ENCODE measurements around the gene ABCA13.

ABCA13 gene

GRCh38 chr7:48316768-48317167, 145.5 kb downstream of the ABCA13 start:
- Histone ChIP-seq H3K27ac (ENCODE audit: low read depth, low read length) (no peak overlapping the region), H3K27me3 (ENCODE audit: control insufficient read depth, insufficient read depth, low read length) (no peaks in the 10 kb centered on the region), H3K4me3 (ENCODE audit: low read length) (no peak overlapping the region), H3K36me3 (ENCODE audit: control insufficient read depth, insufficient read depth, low read length) (no peaks in the 10 kb centered on the region), H3K4me1 (ENCODE audit: control insufficient read depth, insufficient read depth, low read length) (no peaks in the 10 kb centered on the region), H3K9ac (ENCODE audit: low read length) (no peak overlapping the region)

- H3K27ac ChIP-seq (ENCODE audit: low read depth, low read length): no peak overlapping the region
- no peaks in the 10 kb centered on the region for H3K36me3 ChIP-seq (ENCODE audit: control insufficient read depth, insufficient read depth, low read length)
- no peaks in the 10 kb centered on the region for H3K4me1 ChIP-seq (ENCODE audit: control insufficient read depth, insufficient read depth, low read length)
Measured at GRCh38 chr7:48317360-48317759, 146.1 kb downstream of the ABCA13 start.

GRCh38 chr7:48321319-48322010, 150.2 kb downstream of the ABCA13 start:
- Histone ChIP-seq H3K36me3 (ENCODE audit: control insufficient read depth, insufficient read depth, low read length) (no peaks in the 10 kb centered on the region), H3K27me3 (ENCODE audit: control insufficient read depth, insufficient read depth, low read length) (no peaks in the 10 kb centered on the region), H3K4me1 (ENCODE audit: control insufficient read depth, insufficient read depth, low read length) (no peaks in the 10 kb centered on the region), H3K27ac (ENCODE audit: low read depth, low read length) (no peak overlapping the region), H3K4me3 (ENCODE audit: low read length) (no peak overlapping the region), H3K9ac (ENCODE audit: low read length) (no peak overlapping the region)

More at GRCh38 chr7:48317360-48317759, 146.1 kb downstream of the ABCA13 start:
- Histone ChIP-seq H3K27me3 (ENCODE audit: control insufficient read depth, insufficient read depth, low read length) (no peaks in the 10 kb centered on the region), H3K9ac (ENCODE audit: low read length) (no peak overlapping the region), H3K4me3 (ENCODE audit: low read length) (no peak overlapping the region)

GRCh38 chr7:48337012-48337621, 165.9 kb downstream of the ABCA13 start:
- Histone ChIP-seq H3K4me3 (ENCODE audit: low read length) (no peak overlapping the region), H3K27ac (ENCODE audit: low read depth, low read length) (no peak overlapping the region), H3K9ac (ENCODE audit: low read length) (no peak overlapping the region), H3K4me1 (ENCODE audit: control insufficient read depth, insufficient read depth, low read length) (no peaks in the 10 kb centered on the region), H3K27me3 (ENCODE audit: control insufficient read depth, insufficient read depth, low read length) (no peaks in the 10 kb centered on the region), H3K36me3 (ENCODE audit: control insufficient read depth, insufficient read depth, low read length) (no peaks in the 10 kb centered on the region)

GRCh38 chr7:48337781-48338180, 166.5 kb downstream of the ABCA13 start:
- H3K4me3 ChIP-seq (ENCODE audit: low read length): no peak overlapping the region
- no peaks in the 10 kb centered on the region for H3K27me3 ChIP-seq (ENCODE audit: control insufficient read depth, insufficient read depth, low read length)
- no peaks in the 10 kb centered on the region for H3K4me1 ChIP-seq (ENCODE audit: control insufficient read depth, insufficient read depth, low read length)
- H3K9ac ChIP-seq (ENCODE audit: low read length): no peak overlapping the region
- H3K36me3 ChIP-seq (ENCODE audit: control insufficient read depth, insufficient read depth, low read length): no peaks in the 10 kb centered on the region
- no peak overlapping the region for H3K27ac ChIP-seq (ENCODE audit: low read depth, low read length)

- Histone ChIP-seq H3K36me3 (ENCODE audit: control insufficient read depth, insufficient read depth, low read length) (no peaks in the 10 kb centered on the region), H3K9ac (ENCODE audit: low read length) (no peak overlapping the region), H3K4me3 (ENCODE audit: low read length) (no peak overlapping the region), H3K27ac (ENCODE audit: low read depth, low read length) (no peak overlapping the region), H3K27me3 (ENCODE audit: control insufficient read depth, insufficient read depth, low read length) (no peaks in the 10 kb centered on the region), H3K4me1 (ENCODE audit: control insufficient read depth, insufficient read depth, low read length) (no peaks in the 10 kb centered on the region)
Measured at GRCh38 chr7:48347230-48347825, 176.1 kb downstream of the ABCA13 start.

- Histone ChIP-seq H3K4me1 (ENCODE audit: control insufficient read depth, insufficient read depth, low read length) (no peaks in the 10 kb centered on the region), H3K36me3 (ENCODE audit: control insufficient read depth, insufficient read depth, low read length) (no peaks in the 10 kb centered on the region)
Measured at GRCh38 chr7:48350515-48350914, 179.3 kb downstream of the ABCA13 start.

GRCh38 chr7:48351900-48352299, 180.6 kb downstream of the ABCA13 start:
- Histone ChIP-seq H3K4me3 (ENCODE audit: low read length) (no peak overlapping the region), H3K9ac (ENCODE audit: low read length) (no peak overlapping the region), H3K4me1 (ENCODE audit: control insufficient read depth, insufficient read depth, low read length) (no peaks in the 10 kb centered on the region), H3K27me3 (ENCODE audit: control insufficient read depth, insufficient read depth, low read length) (no peaks in the 10 kb centered on the region), H3K36me3 (ENCODE audit: control insufficient read depth, insufficient read depth, low read length) (no peaks in the 10 kb centered on the region), H3K27ac (ENCODE audit: low read depth, low read length) (no peak overlapping the region)

More at GRCh38 chr7:48350515-48350914, 179.3 kb downstream of the ABCA13 start:
- Histone ChIP-seq H3K27ac (ENCODE audit: low read depth, low read length) (no peak overlapping the region), H3K9ac (ENCODE audit: low read length) (no peak overlapping the region), H3K27me3 (ENCODE audit: control insufficient read depth, insufficient read depth, low read length) (no peaks in the 10 kb centered on the region), H3K4me3 (ENCODE audit: low read length) (no peak overlapping the region)

- Histone ChIP-seq H3K4me3 (ENCODE audit: low read length) (no peak overlapping the region), H3K27me3 (ENCODE audit: control insufficient read depth, insufficient read depth, low read length) (no peaks in the 10 kb centered on the region), H3K36me3 (ENCODE audit: control insufficient read depth, insufficient read depth, low read length) (no peaks in the 10 kb centered on the region), H3K9ac (ENCODE audit: low read length) (no peak overlapping the region), H3K27ac (ENCODE audit: low read depth, low read length) (no peak overlapping the region), H3K4me1 (ENCODE audit: control insufficient read depth, insufficient read depth, low read length) (no peaks in the 10 kb centered on the region)
Measured at GRCh38 chr7:48355346-48355745, 184.1 kb downstream of the ABCA13 start.

GRCh38 chr7:48360574-48360973, 189.3 kb downstream of the ABCA13 start:
- no peak overlapping the region for H3K9ac ChIP-seq (ENCODE audit: low read length)
- no peak overlapping the region for H3K27ac ChIP-seq (ENCODE audit: low read depth, low read length)
- H3K4me3 ChIP-seq (ENCODE audit: low read length): no peak overlapping the region
- H3K4me1 ChIP-seq (ENCODE audit: control insufficient read depth, insufficient read depth, low read length): no peaks in the 10 kb centered on the region
- H3K27me3 ChIP-seq (ENCODE audit: control insufficient read depth, insufficient read depth, low read length): no peaks in the 10 kb centered on the region
- H3K36me3 ChIP-seq (ENCODE audit: control insufficient read depth, insufficient read depth, low read length): no peaks in the 10 kb centered on the region

- Histone ChIP-seq H3K9ac (ENCODE audit: low read length) (no peak overlapping the region), H3K27me3 (ENCODE audit: control insufficient read depth, insufficient read depth, low read length) (no peaks in the 10 kb centered on the region), H3K4me3 (ENCODE audit: low read length) (no peak overlapping the region), H3K27ac (ENCODE audit: low read depth, low read length) (no peak overlapping the region), H3K4me1 (ENCODE audit: control insufficient read depth, insufficient read depth, low read length) (no peaks in the 10 kb centered on the region), H3K36me3 (ENCODE audit: control insufficient read depth, insufficient read depth, low read length) (no peaks in the 10 kb centered on the region)
Measured at GRCh38 chr7:48363174-48363573, 191.9 kb downstream of the ABCA13 start.

GRCh38 chr7:48365010-48365409, 193.8 kb downstream of the ABCA13 start:
- no peak overlapping the region for H3K4me3 ChIP-seq (ENCODE audit: low read length)
- H3K4me1 ChIP-seq (ENCODE audit: control insufficient read depth, insufficient read depth, low read length): no peaks in the 10 kb centered on the region

GRCh38 chr7:48366096-48366495, 194.8 kb downstream of the ABCA13 start:
- Histone ChIP-seq H3K27me3 (ENCODE audit: control insufficient read depth, insufficient read depth, low read length) (no peaks in the 10 kb centered on the region), H3K4me3 (ENCODE audit: low read length) (no peak overlapping the region), H3K36me3 (ENCODE audit: control insufficient read depth, insufficient read depth, low read length) (no peaks in the 10 kb centered on the region), H3K4me1 (ENCODE audit: control insufficient read depth, insufficient read depth, low read length) (no peaks in the 10 kb centered on the region), H3K9ac (ENCODE audit: low read length) (no peak overlapping the region), H3K27ac (ENCODE audit: low read depth, low read length) (no peak overlapping the region)

More at GRCh38 chr7:48365010-48365409, 193.8 kb downstream of the ABCA13 start:
- no peaks in the 10 kb centered on the region for H3K36me3 ChIP-seq (ENCODE audit: control insufficient read depth, insufficient read depth, low read length)
- no peak overlapping the region for H3K9ac ChIP-seq (ENCODE audit: low read length)
- no peaks in the 10 kb centered on the region for H3K27me3 ChIP-seq (ENCODE audit: control insufficient read depth, insufficient read depth, low read length)
- no peak overlapping the region for H3K27ac ChIP-seq (ENCODE audit: low read depth, low read length)

Data from rectal smooth muscle tissue (tissue), 1 donor.